Measurements from ENCODE around the gene SYTL5.
"Not testable (repeated sequence)": the region's sequence is repeated elsewhere in the genome, so short reads cannot be mapped to it uniquely, and the experiment has no call there.

SYTL5 gene

GRCh38 chrX:38006291-38006690, at the start of gene SYTL5:
TSS of gene SYTL5 (plus strand) at chrX:38006553. CDS start at chrX:38033890, 27,337 bp downstream.
- no peak for DNase-seq

GRCh38 chrX:37958525-37959211, 47.7 kb upstream of the SYTL5 start:
- DNase-seq, result no peak

DNA sequence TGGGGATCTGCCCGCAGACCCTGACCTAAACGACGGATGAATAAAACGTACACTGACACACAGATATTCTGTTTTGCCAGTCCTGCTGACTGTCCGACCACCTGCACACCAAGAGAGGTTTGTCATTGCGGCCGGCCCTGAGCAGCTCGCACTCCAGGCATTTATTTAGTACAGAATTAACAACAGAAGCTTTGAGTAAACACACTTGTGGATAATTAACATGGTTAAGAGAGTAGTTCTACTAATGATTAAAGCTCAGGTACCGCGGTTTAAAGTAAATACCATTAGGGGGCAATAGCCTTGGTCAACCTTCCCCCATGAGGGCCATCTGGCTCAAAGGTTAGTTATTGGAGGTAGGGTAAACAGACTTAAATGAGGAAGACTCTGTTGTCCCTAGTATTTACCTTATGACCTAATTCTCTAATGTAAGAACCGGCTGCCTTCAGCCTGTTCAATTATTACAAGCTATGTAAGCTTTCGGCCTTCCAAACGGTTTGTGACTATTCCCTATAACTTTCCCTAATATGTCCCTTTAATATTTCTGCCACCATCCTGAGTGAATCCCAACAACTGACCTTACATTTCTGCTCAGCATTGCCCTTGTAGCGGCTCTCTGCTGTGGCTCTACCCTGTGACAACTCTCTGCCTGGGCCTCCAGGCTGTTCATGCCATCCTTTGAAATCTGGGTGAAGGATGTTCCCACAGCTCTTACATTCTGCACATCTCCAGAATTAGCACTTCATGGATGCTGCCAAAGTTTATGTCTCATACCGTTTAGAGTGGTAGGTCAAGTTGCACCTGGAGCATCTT, 46.9 kb upstream of the SYTL5 start:
- DNase-seq, result no peak

- DNase-seq, result no peak
Observed at GRCh38 chrX:37961118-37961517, 45.2 kb upstream of the SYTL5 start.

DNA sequence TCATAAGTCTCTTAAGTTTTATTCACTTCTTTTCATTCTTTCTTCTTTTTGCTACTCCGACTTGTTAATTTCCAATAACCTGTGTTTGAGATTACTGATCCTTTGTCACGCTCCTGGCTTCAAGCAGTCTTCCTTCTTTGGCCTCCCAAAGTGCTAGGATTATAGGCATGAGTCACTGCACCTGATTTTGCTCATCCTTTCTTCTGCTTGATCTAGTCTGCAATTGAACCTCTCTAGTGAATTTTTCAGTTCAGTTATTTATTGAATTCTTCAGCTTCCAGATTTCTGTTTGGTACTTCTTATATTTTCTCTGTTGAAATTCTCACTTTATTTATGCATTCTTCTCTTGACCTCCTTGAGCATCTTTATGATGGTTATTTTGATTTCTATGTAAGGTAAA, 38.6 kb upstream of the SYTL5 start:
- DNase-seq, result no peak

GRCh38 chrX:37975421-37975820, 30.9 kb upstream of the SYTL5 start:
- DNase-seq, result no peak

- no peak for DNase-seq
Observed at GRCh38 chrX:37976153-37976552, 30.2 kb upstream of the SYTL5 start.

DNA sequence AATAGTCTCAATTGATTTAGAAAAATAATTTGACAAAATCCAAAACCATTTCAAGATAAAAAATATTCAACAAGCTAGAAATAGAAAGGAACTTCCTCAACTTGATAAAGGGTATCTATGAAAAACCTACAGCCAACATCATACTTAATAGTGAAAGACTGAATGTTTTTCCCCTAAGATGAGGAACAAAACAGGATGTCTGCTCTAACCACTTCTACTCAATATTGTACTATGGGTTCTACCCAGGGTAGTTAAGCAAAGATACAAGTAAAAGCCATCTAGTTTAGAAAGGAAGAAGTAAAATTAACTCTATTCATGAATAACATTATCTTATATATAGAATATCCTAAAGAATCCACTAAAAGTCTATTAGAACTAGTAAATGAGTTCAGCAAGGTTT, 21.5 kb upstream of the SYTL5 start:
- no peak for DNase-seq

DNA sequence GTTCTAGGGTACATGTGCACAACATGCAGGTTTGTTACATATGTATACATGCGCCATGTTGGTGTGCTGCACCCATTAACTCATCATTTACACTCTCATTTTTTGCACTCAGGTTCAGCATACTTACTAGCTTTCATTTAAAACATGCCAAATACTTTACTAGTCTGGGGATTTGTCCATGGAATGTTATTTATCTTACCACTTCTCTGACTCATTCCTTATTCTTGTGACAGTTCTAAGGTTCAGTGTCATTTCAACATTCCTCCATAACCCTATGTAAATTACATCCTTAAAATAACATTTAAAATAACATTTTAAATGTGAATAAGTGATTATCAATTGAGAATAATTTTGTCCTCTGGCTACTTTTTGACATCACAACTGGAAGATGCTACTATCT, 19.5 kb upstream of the SYTL5 start:
- no peak for DNase-seq

DNA sequence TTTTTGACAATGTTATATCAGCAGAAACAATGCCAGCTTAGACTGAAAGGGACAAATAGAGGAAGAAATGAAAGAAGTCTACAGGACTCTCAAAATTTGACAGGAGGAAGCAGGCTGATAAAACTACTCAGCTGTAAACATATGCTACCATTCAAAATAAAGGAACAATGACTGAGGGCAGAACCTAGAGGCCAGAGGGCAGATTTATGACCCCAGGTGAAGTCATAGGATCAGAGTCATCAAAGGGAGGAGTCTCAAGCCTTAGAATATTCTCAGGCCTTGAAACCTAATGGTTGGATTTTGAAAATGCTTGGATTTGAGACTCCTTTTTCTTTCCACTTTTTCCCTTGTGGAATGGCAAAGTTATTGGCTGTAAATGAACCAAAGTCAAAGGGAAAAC, 17.0 kb upstream of the SYTL5 start:
- no peak for DNase-seq

DNA sequence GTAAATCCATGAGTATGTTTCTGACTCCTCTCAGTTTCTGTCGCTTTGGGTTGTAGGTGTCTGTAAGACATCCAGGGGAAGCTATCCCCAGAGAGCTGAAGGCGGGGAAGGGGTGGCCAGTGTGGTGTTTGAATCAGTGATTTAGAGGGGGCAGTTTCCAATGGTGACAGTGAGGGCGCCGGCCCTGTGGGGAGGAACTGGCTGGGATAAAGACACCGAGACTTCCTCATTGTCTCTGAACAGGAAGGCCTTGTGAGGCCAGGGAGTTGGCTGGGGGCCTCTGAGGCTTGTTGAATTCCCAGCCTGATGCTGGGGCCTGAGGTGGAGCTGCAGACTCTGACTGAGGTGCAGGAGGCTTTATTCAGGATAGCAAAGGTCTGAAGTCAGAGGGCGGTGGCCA, 15.1 kb upstream of the SYTL5 start:
- DNase-seq, result not testable (repeated sequence)

DNA sequence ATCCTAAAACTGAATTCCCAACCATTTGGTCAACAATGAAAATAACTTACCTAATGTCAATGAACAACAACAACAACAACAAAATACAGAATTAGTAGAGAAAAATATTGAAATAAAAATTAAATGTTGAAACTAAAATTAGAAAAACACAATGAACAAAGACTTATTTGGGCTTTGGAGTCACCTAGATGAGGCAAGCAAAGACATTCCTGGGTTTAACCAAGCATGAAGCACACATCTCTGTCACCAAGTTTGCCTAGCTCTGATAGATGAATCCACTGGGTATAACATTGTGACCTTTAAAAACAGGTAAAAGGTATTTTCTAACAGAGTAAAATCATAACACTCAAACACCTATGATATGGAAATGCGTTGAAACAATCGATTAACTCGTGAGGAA, 13.2 kb upstream of the SYTL5 start:
- DNase-seq, result no peak

GRCh38 chrX:37993837-37994619, 12.3 kb upstream of the SYTL5 start:
- no peak for DNase-seq

DNA sequence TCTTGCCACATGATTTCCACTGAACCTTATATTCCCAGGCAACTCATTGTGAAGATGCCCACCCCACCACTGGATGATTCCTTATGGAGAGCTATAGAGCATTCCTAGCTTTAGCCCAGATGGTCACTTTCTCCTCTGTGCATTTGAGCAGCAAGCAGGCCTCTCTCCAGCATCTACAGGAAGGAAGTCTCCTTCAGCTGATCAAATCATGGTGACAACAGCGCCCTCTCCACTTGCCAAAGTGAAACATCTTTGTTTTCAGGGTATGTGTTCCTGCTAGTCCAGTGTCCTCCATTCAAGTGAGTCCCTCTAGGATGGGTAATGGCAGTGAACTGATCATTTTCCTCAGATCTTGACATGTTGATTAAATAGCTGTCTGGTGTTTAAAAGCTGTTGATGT, 10.9 kb upstream of the SYTL5 start:
- no peak for DNase-seq

DNA sequence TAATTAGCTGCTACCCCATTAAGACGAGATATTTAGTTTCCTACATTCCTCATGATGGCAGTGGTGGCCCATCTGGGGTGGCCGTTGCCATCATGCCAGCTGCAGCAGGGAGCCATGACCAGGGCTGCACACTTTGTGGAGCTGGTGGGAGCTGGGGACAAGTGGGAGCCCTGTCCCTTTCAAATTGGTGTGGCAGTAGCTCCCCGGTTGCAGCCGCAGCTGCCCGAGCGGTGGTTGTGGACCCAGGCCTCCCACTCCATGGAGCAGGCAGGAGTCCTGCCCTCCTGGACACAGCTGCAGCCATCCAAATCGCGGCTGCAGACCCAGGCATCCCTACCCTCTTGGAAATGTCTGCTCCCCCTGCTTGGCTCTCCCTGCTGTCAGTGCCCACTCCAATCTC, 9.3 kb upstream of the SYTL5 start:
- no peak for DNase-seq

GRCh38 chrX:37998586-37999262, 7.6 kb upstream of the SYTL5 start:
- DNase-seq, result no peak

DNA sequence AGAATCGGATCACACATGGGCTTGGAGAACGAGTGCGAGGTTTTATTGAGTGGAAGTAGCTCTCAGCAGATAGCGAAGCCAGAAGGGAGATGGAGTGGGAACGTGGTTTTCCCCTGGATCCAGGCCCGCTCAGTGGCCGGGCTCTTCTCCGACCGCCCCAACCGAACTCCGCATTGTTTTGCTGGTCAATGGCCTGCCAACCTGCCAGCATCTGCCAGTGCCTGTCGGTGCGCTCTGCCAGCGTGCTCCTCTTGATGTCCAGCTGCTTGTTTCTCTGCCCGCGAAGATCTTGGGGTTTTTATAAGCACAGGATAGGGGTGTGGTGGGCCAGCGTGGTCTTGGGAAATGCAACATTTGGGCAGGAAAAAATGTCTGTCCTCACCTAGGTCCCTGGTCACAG, 5.6 kb upstream of the SYTL5 start:
- no peak for DNase-seq

DNA sequence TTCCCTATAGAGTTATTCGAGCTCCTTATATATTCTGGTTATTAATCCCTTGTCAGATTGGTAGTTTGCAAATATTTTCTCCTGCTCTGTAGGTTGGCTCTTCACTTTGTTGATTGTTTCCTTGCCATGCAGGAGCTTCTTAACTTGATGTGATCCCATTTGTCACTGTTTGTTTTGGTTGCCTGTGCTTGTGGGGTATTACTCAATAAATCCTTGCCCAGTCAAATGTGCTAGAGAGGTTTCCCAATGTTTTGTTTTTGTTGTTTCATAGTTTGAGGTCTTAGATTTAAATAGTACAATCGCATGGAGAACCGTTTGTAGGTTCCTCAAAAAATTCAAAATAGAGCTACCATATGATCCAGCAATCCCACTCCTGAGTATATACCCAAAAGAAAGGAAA, 2.3 kb upstream of the SYTL5 start:
- DNase-seq, result no peak

DNA sequence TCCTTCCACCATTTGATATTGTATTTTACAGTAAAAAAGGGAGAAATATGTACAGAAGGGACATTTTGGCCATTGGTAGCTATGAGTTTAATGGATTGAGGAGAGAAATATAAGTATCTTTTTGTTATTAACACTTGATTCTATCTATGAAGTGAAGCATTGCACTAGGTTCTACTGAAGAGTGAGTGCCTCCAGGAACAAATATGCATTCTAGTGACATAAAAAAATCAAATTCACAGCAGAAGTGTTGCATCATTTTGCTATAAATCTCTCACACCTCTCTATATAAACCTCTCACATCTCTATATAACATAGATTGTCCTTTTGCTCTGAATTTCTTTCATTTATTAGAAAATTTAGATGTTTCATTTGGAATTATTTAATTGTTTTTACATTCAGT, 425 bp downstream of the SYTL5 start:
- no peak for DNase-seq

GRCh38 chrX:38008658-38009057, 2.3 kb downstream of the SYTL5 start:
- DNase-seq, result no peak

GRCh38 chrX:38009641-38010040, 3.3 kb downstream of the SYTL5 start:
- no peak for DNase-seq

DNA sequence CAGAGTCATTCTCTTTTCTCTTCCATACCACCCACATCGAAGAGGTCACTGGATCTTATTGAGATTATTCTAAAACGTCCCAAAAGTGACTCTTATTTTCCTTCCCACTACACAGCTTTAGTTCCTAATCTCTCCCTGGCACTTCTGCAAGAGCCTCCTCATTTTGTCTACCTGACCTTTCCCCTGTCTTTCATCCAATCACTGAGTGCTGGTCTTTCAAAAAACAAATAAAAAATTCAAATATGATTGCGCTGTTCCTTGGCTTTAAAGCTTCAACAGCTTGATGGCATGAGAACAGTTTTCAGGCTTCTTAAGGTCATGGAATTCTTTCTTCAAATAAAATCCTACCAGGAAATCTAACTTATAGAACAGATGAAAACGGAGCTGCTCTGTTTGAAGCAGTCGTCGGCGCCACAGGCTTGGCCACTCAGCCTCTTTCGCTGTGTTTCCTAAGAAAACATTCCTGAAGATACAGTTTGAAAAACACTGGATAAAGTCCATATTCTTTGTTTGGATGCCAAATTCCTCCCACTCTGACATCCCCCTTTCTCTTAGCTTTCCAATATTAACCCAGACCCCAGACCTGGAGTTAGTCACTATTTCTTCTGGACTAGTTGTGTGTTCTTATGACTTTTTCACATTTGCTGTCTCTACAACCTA, 12.5 kb downstream of the SYTL5 start:
- DNase-seq, result no peak

- no peak for DNase-seq
Observed at GRCh38 chrX:38028300-38028699, 21.9 kb downstream of the SYTL5 start.

Measured in retina (tissue), 1 donor.